Esophagus mucosa (tissue), 1 donor: Measurements from ENCODE around the gene CA9. TPM values are rescaled to one million over a fixed set of nuclear protein-coding genes. Genes with fewer than 3 reads are reported as not detected.
"Not testable (repeated sequence)": the region's sequence is repeated elsewhere in the genome, so short reads cannot be mapped to it uniquely, and the experiment has no call there.

Experiments
- ATAC-seq: fragments of 200-7000 bp; cut with Tn5 transposase; one replicate; pipeline ENCODE4 v1.9.1; 2020
- total RNA-seq: library from RNA; stranded (reverse); gene quantifications from one replicate; pipeline ENCODE4 v1.2.4, GENCODE V29; 2023
- donor health status: DM: yes; HTN: yes; CAD: no.

Gene CA9
- 1.6 TPM for total RNA-seq

DNA sequence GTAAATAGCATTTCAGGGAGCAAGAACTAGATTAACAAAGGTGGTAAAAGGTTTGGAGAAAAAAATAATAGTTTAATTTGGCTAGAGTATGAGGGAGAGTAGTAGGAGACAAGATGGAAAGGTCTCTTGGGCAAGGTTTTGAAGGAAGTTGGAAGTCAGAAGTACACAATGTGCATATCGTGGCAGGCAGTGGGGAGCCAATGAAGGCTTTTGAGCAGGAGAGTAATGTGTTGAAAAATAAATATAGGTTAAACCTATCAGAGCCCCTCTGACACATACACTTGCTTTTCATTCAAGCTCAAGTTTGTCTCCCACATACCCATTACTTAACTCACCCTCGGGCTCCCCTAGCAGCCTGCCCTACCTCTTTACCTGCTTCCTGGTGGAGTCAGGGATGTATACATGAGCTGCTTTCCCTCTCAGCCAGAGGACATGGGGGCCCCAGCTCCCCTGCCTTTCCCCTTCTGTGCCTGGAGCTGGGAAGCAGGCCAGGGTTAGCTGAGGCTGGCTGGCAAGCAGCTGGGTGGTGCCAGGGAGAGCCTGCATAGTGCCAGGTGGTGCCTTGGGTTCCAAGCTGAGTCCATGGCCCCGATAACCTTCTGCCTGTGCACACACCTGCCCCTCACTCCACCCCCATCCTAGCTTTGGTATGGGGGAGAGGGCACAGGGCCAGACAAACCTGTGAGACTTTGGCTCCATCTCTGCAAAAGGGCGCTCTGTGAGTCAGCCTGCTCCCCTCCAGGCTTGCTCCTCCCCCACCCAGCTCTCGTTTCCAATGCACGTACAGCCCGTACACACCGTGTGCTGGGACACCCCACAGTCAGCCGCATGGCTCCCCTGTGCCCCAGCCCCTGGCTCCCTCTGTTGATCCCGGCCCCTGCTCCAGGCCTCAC is at the start of gene CA9:
CA9 (plus strand) TSS at position 797 of the 893 bp plus-strand sequence; CDS start at position 829, 32 bp downstream.
- peak; percentile 59 for ATAC-seq

DNA sequence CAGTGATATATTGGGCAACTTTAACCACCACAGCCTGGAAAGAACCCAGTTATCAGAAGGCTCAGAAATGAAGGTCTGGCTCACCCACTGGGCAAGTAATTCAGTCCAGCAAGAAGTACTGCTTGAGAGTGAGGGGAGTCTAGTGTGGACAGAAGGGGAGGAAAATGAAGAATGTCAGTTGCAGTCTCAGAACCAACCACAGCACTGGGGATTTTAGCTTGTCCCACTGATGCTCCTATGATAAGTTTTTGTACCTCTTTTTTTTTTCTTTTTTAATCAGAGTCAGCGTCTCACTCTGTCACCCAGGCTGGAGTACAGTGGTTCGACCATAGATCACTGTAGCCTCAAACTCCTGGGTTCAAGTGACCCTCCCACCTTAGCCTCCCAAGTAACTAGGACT is 46.2 kb upstream of the CA9 start:
- no peak for ATAC-seq

DNA sequence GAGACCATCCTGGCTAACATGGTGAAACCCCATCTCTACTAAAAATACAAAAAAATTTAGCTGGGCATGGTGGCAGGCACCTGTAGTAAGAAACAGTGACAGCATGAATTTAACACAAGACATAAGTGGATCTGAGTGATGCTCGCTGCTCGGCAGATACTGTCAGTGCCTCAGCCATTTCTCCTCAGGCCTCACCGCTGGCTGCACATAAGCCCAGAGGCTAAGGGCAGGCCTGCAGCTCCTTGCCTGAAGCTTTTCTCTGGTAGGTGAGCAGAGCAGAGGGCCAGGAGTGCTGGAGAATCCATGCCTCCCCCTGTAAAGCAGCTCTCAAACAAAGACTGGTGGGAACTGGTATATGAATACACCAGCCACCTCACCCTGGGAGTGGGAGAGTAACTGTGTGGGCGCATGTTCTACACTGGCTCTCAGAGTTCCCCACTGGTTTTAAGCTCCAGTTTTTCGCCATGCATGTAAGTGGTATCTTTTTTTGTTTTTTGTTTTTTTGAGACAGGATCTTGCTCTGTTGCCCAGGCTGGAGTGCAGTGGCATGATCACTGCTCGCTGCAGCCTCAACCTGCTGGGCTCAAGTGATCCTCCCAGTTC is 45.2 kb upstream of the CA9 start:
- ATAC-seq = no peak

DNA sequence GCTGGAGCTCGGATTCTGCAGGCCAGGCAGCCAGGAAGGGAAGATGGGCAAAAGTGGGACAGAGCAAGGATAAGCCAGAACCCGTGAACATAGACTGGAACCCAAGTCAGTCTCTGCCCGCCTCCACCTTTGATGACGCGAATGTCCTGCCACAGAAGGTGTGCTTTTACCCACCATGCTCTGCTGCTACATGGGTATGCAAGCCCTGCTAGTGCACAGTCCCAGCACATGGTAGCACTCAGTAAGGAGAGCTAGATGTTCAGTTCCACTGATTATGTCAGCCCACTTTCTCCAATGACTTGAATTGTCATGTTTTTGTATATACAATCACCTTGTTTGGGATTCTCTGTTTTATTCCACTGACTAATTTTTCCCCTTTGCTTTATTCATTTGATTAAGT is 44.1 kb upstream of the CA9 start:
- no peak for ATAC-seq

DNA sequence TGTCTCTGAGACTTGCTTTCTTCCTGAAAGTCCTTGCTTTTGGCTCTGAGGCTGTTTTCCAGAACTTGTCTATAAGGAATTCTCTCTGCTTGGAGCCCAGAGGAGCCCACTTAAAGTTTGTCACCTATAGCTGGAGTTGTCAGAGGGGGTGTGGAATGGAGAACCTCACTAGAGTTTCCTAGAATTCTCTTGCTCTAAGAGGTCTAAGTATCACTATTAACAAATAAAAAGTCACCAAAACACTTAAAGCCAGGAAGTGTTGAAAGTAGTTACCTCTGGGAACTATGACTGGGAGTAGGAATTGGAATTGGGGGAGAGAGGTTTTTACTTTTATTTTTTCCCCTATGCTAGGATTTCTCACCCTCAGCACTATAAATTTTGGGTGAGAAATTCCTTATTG is 38.0 kb upstream of the CA9 start:
- ATAC-seq = no peak

DNA sequence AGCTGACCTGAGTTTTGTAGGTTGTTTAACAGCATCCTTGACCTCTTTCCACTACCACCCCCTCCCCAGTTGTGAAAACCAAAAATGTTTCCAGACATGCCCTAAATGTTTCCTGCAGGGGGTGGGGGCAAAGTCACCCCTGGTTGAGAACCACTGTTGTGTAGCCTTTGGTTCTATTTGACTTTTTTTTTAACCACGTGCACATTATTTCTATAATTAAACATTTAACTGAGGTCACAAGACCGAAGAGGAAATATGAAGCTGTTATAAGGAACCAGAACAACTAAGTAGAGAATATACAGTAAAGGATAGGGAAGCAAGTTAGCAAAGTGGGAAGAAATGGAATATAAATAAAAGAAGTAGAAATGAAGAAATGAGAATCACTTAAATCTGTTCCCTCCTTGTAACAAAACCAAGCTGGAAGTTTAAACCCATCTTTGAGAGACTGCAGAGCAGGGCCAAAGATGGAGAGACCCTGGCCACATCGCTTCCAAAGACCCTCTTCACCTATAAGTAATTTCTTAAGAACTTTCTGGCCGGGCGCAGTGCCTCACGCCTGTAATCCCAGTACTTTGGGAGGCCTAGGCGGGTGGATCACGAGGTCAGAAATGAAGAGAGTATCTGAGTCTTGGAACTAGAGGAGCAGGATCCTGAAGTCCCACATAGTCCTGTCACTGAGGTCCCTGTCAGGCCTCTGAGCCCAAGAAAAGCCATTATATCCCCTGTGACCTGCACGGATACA is 37.4 kb upstream of the CA9 start:
- ATAC-seq = no peak

DNA sequence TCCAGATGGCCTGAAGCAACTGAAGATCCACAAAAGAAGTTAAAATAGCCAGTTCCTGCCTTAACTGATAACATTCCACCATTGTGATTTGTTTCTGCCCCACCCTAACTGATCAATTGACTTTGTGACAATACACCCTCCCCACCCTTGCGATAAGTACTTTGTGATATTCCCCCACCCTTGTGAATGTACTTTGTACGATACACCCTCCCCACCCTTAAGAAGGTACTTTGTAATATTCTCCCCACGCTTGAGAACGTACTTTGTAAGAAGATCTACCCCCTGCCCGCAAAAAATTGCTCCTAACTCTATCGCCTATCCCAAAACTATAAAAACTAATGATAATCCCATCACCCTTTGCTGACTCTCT is 36.9 kb upstream of the CA9 start:
- ATAC-seq = not testable (repeated sequence)

DNA sequence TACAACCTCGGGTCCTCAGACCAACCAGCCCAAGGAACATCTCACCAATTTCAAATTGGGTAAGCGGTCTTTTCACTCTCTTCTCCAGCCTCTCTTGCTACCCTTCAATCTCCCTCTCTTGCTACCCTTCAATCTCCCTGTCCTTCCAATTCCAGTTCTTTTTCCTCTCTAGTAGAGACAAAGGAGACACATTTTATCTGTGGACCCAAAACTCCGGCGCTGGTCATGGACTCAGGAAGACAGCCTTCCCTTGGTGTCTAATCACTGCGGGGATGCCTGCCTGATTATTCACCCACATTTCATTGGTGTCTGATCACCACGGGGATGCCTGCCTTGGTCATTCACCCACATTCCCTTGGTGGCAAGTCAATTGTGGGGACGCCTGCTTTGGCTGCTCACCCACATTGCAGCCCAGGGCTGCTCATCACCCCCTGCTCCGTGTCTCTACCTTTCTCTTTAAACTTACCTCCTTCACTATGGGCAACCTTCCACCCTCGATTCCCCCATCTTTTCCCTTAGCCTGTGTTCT is 36.2 kb upstream of the CA9 start:
- not testable (repeated sequence) for ATAC-seq

DNA sequence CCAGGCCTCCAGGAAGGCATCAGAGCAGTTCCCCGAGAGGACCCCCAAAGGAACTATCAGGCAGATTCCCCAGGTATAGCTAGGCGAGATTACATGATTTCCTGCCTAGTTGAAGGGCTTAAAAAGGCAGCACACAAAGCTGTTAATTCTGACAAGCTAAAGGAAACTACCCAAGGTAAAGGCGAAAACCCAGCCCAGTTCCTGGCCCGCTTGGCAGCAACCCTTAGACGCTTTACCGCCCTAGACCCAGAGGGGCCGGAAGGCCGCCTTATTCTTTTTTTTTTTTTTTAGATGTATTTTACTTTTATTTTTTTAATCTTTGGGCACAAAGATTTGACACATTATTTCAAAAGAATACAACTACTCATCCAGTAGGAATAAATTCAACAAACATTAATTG is 35.0 kb upstream of the CA9 start:
- not testable (repeated sequence) for ATAC-seq

DNA sequence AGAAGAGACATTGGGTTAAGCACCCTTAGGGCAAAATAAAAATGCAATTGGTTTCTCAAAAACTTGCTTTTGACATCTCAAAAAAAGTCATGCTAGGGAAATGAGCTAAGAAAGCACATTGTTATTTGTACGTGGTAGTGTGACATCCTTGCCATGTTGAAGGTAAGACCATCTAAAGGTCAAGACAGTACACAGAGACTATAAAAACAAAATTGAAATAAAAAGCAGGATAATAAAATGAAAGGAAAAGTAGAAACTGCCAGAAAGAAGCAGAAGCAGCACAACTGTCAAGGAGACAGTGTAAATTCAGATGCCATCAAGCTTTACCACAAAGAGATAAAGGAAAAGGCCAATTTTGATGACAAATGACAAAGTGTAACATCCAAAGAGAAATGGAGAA is 34.5 kb upstream of the CA9 start:
- ATAC-seq = not testable (repeated sequence)

DNA sequence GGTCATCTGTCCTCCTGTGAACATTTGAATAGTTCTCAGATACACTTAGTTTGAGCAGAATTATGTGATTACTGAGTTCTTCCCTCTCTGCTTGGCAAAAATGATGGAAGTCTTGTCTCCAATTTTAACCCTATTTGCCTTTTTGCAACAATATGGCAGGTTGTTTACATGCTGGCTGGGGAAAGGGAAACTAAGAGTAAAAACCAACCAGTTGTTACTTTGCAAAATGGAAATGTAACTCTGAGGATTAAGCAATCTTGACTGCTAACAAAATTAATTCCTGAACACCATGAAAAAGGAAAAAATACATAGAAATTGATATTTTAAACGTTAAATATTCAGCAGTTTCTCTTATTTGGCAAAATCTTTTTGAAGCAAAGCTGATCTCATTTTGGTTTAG is 34.1 kb upstream of the CA9 start:
- no peak for ATAC-seq

DNA sequence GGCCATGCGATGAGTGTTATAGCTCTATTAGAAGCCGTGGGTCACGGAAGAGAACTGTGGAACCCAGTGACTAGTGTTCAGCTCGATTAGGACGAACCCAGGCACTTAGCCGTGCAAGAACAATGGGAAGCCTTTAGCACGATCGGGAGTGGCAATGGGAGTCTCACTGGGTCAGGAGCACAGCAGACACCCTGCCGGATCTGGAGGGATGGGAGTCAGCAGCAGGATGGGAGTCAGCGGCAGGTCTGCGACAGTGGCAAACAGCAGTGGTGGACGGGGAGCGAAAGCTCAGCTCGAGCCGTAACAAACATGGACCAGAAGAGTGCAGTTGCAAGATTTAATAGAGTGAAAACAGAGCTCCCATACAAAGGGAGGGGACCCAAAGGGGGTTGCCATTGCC is 33.3 kb upstream of the CA9 start:
- ATAC-seq = not testable (repeated sequence)

DNA sequence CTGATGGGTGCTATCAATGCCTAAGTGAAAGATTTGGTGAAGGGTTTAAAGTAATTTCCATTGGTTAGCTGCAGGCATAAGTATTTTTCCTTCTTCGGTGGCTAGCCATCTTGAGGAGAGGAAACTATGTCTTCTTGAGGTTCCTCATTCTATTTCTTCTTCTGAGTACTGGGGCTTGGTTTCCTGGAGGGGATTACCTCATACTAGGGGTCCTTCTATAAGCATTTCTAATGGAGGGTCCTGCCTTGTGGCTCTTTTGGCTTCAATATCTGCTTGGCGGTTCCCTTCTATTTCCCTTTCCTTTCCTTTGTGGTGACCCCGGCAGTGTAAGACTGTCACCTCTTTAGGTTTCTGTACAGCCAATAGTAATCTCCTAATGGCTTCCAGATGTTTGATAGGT is 32.2 kb upstream of the CA9 start:
- not testable (repeated sequence) for ATAC-seq

DNA sequence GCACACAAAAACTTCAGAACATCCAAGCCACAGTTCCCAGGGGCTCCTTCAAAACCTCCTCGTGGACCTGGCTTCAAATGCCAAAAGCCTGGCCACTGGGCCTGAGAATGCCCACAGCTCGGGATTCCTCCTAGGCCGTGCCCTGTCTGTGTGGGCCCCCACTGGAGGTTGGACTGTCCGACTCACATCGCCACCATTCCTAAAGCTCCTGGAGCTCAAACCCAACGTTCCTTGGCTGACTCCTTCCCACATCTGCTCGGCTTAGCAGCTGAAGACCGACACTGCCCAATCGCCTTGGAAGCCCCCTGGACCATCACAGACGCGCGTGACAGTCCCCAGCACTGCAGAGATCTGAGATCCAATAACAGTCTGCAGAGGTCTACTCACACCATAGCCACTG is 30.7 kb upstream of the CA9 start:
- no peak for ATAC-seq

DNA sequence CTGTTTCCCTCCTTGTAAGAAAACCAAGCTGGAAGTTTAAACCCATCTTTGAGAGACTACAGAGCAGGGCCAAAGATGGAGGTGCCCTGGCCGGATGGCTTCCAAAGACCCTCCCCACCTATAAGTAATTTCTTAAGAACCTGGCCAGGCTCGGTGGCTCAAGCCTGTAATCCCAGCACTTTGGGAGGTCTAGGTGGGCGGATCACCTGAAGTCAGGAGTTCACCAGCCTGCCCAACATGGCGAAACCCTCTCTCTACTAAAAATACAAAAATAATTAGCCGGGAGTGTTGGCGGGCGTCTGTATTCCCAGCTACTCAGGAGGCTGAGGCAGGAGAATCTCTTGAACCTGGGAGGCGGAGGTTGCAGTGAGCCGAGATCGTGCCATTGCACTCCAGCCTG is 28.0 kb upstream of the CA9 start:
- not testable (repeated sequence) for ATAC-seq

DNA sequence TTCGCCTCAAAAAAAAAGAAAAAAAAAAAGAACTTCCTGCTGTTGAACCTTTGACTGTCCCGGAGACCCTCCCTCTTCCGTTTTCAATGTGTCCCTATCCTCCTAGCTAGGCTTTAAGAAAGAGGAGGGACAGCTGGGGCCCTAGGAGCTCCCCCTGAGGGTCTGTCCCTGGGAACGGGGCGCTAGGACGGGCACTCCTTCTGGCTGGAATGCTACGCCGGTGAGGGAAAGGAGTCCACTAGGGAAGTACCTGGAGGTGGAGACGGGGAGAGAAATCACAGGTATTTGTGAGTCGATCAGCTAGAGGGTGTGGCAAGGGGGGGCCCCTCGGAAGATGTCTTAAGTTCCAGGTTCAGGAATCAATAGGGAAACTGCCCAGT is 27.6 kb upstream of the CA9 start:
- ATAC-seq = peak; percentile 14

DNA sequence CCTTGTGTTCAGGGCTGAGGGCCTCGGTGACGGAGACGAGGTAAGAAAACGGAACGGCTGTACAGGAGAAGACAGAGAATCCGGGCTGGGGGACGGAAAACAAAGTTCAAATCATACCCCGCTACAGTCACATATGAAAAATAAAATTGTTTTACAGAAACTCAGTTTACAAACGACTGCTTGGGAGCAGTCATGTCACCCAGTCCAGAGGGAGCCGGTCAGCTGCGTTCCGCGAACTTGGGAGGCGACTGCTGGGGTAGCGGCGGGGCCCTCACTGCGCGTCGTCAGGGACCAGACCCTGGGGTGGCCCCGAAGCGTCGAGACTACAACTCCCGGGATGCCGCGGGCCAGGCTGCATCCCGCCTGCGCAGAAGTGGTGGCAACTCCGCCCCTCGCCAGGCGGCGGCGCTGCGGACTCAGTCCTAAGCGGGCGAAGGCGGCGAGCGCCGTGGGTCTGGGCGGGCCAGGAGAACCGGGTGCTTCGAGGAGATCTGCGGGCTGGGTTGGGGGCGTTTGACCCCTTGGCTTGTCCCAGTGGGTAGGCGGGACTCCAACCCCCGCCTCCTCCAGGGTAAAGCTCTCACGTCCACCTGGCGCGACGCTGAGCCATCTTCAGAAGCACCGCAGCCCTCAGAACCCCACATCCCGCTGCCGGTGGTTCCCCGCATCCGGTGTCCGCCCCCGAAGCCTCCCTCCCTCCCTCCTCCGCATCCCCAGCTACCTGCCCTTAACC is 27.0 kb upstream of the CA9 start:
- peak; percentile 95 for ATAC-seq

DNA sequence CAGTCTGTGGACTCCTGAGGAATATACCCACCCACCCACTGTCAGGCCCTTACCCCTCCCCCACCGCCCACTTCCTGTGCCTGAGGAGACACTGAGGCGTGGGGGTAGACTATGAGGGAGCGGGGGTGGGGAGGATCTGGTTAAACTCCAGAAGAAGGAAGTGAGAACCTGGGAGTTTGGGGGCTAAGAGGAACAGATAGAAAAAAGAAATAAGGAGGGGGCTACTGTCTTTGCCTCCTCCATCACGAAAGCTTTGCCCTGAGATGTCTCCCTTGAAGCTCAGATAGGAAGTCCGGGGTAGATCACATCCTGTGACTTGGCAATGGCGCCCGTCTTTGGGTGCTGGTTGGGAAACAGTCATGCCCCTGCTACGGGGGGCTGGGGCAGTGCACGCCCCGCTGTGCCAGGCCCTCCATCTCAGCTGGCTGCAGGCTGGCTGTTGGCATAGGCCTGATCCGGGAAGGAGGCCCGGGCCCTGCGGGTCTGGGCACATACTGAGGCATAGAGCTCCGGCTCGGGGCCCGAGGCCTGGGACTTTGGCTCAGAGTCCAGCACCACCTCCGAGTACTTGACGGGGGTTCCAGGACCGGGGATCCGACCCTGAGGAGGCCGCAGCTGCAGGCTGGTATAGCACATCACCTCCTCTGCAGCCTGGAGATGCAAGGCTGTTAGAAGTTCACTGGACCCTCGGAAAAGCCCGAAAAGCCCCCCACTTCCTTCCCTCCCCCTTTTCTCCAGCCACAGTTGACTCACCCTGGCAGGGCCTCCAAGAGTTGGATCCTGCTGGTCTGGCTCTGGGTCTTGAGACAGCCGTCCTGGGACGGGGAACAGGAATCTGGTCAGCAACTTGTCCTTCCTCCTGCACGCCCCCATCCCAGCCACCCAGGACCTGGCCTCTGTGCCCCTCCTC is 24.0 kb upstream of the CA9 start:
- ATAC-seq = no peak

DNA sequence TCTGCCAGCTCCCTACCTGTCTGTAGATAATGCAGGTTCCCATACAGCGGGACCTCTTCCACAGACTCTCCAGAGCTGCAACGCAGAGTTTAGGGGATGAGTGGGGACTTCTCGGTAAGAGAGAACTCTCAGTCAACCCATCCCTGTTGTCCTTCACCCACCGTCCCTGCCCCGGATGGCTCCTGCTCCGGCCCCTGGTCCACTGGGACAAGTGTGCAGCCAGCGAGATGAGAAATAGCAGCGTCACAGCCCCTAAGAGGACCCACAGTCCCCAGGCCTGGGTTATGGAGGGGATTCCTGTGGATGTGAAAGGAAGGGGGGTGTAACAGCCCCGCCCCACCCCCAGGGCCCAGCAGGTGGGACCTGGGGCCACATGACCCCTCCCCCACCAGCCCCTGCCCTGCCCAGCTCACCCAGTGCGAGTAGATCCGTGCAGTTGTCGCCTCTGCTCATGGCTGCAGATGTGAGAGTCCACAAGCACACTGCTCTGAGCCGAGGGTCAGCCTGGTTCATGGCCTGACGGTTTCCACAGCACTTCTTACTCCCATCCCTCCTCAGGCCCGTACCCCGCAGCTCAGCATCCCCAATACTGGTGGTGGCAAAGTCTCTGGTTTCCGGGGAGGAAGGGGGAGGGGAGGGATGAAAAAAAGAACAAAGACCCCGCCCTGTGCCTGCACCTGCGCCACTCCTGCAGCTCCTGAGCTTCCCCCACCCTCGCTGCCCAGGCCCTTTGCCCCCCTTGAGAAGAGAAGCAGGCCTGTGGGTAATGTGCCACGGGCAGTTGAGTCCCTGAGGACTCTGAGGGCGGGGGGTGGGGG is 23.2 kb upstream of the CA9 start, which contains the start of gene SIT1:
SIT1 (minus strand) TSS at position 591 of the 818 bp plus-strand sequence; CDS start at position 513, 78 bp downstream.
- no peak for ATAC-seq
